ENCODE results near the gene AEBP2. TPM values are rescaled to one million over a fixed set of nuclear protein-coding genes. Genes with fewer than 3 reads are reported as not detected.
"Not testable (repeated sequence)": the region's sequence is repeated elsewhere in the genome, so short reads cannot be mapped to it uniquely, and the experiment has no call there.

Gene AEBP2
- total RNA-seq, 2 donors from 2014 or later, result 37.8 to 78.4 TPM

GRCh38 chr12:19423166-19423930 is 15.9 kb upstream of the AEBP2 start:
- Mint-ChIP-seq H3K4me3 (no peak overlapping the region), H3K27ac (no peak overlapping the region), H3K27me3 (ENCODE audit: insufficient read depth) (no peaks in the 10 kb centered on the region), H3K9me3 (peaks cover 16% of the 10 kb centered on the region), H3K4me1 (peaks cover 2% of the 10 kb centered on the region), H3K36me3 (ENCODE audit: low read depth) (peaks cover 2% of the 10 kb centered on the region)
- 91 to 96% methylated on average over 3 to 8 of the region's 12 CpGs for WGBS, 2 experiments (ENCODE audit: insufficient coverage in 1 of 2, insufficient read length in 1 of 2)
- Histone ChIP-seq H3K36me3 (ENCODE audit: control insufficient read depth, insufficient read depth, low read length) (no peaks in the 10 kb centered on the region), H3K9me3 (ENCODE audit: control insufficient read depth, low read length) (peaks cover 7% of the 10 kb centered on the region), H3K4me1 (ENCODE audit: control insufficient read depth, insufficient read depth, low read length) (no peaks in the 10 kb centered on the region), H3K27me3 (ENCODE audit: control insufficient read depth, insufficient read depth, low read length, poor library complexity, severe bottlenecking) (no peaks in the 10 kb centered on the region), H3K9ac (ENCODE audit: extremely low read depth, low read length, poor library complexity, severe bottlenecking) (no peak overlapping the region), H3K4me3 (ENCODE audit: low read length) (no peak overlapping the region), H3K27ac (ENCODE audit: low read depth, low read length) (no peak overlapping the region)
- peak; percentile 13 for DNase-seq
- TF ChIP-seq CTCF (conservative IDR thresholded peaks at IDR 0.05), result no peak

- WGBS, 2 experiments (ENCODE audit: insufficient coverage in 1 of 2, insufficient read length in 1 of 2), result 88 to 91% methylated on average over 5 of the region's 5 CpGs
- no peaks in the 10 kb centered on the region for H3K27me3 Mint-ChIP-seq (ENCODE audit: insufficient read depth)
- peaks cover 8% of the 10 kb centered on the region for H3K4me1 Mint-ChIP-seq
- no peak overlapping the region for H3K4me3 ChIP-seq (ENCODE audit: low read length)
- H3K9me3 Mint-ChIP-seq, result peaks cover 37% of the 10 kb centered on the region
- no peak overlapping the region for H3K27ac ChIP-seq (ENCODE audit: low read depth, low read length)
- no peaks in the 10 kb centered on the region for H3K36me3 ChIP-seq (ENCODE audit: control insufficient read depth, insufficient read depth, low read length)
- H3K4me3 Mint-ChIP-seq, result no peak overlapping the region
- no peaks in the 10 kb centered on the region for H3K4me1 ChIP-seq (ENCODE audit: control insufficient read depth, insufficient read depth, low read length)
- peak overlapping the region; percentile 18 for H3K27ac Mint-ChIP-seq
- no peak for TF ChIP-seq CTCF (conservative IDR thresholded peaks at IDR 0.05)
- no peaks in the 10 kb centered on the region for H3K27me3 ChIP-seq (ENCODE audit: control insufficient read depth, insufficient read depth, low read length, poor library complexity, severe bottlenecking)
- H3K36me3 Mint-ChIP-seq (ENCODE audit: low read depth), result peaks cover 2% of the 10 kb centered on the region
- no peak overlapping the region for H3K9ac ChIP-seq (ENCODE audit: extremely low read depth, low read length, poor library complexity, severe bottlenecking)
- peaks cover 7% of the 10 kb centered on the region for H3K9me3 ChIP-seq (ENCODE audit: control insufficient read depth, low read length)
- DNase-seq, result peak; percentile 49
These were observed 11.0 kb upstream of the AEBP2 start for GRCh38 chr12:19428246-19428645.

- not testable (repeated sequence) for H3K27ac ChIP-seq (ENCODE audit: low read depth, low read length); H3K9me3 ChIP-seq (ENCODE audit: control insufficient read depth, low read length); H3K4me1 ChIP-seq (ENCODE audit: control insufficient read depth, insufficient read depth, low read length); H3K36me3 Mint-ChIP-seq (ENCODE audit: low read depth); H3K27me3 Mint-ChIP-seq (ENCODE audit: insufficient read depth); H3K36me3 ChIP-seq (ENCODE audit: control insufficient read depth, insufficient read depth, low read length); H3K4me3 Mint-ChIP-seq; H3K27ac Mint-ChIP-seq; DNase-seq; H3K27me3 ChIP-seq (ENCODE audit: control insufficient read depth, insufficient read depth, low read length, poor library complexity, severe bottlenecking); H3K4me1 Mint-ChIP-seq; H3K4me3 ChIP-seq (ENCODE audit: low read length); H3K9ac ChIP-seq (ENCODE audit: extremely low read depth, low read length, poor library complexity, severe bottlenecking)
- H3K9me3 Mint-ChIP-seq, result peaks cover 37% of the 10 kb centered on the region
- 83 to 100% methylated on average over 1 of the region's 2 CpGs for WGBS, 2 experiments (ENCODE audit: insufficient coverage in 1 of 2, insufficient read length in 1 of 2)
These were observed 9.8 kb upstream of the AEBP2 start for GRCh38 chr12:19429491-19429890.

- Histone ChIP-seq H3K4me1 (ENCODE audit: control insufficient read depth, insufficient read depth, low read length) (no peaks in the 10 kb centered on the region), H3K36me3 (ENCODE audit: control insufficient read depth, insufficient read depth, low read length) (no peaks in the 10 kb centered on the region), H3K27me3 (ENCODE audit: control insufficient read depth, insufficient read depth, low read length, poor library complexity, severe bottlenecking) (no peaks in the 10 kb centered on the region), H3K9me3 (ENCODE audit: control insufficient read depth, low read length) (peaks cover 7% of the 10 kb centered on the region), H3K9ac (ENCODE audit: extremely low read depth, low read length, poor library complexity, severe bottlenecking) (no peak overlapping the region), H3K4me3 (ENCODE audit: low read length) (no peak overlapping the region), H3K27ac (ENCODE audit: low read depth, low read length) (no peak overlapping the region)
- H3K27ac Mint-ChIP-seq, result no peak overlapping the region
- peaks cover 11% of the 10 kb centered on the region for H3K4me1 Mint-ChIP-seq
- H3K36me3 Mint-ChIP-seq (ENCODE audit: low read depth), result peaks cover 2% of the 10 kb centered on the region
- H3K4me3 Mint-ChIP-seq, result no peak overlapping the region
- no peak for DNase-seq
- H3K27me3 Mint-ChIP-seq (ENCODE audit: insufficient read depth), result no peaks in the 10 kb centered on the region
- H3K9me3 Mint-ChIP-seq, result peaks cover 37% of the 10 kb centered on the region
- TF ChIP-seq CTCF (conservative IDR thresholded peaks at IDR 0.05), result no peak
These were observed 8.3 kb upstream of the AEBP2 start for GRCh38 chr12:19430988-19431387.

Data from endodermal cell (in vitro differentiated cells).